ENCODE measurements around the gene PNMA5. TPM values are rescaled to one million over a fixed set of nuclear protein-coding genes. Genes with fewer than 3 reads are reported as not detected.
A peak's percentile ranks its signal among the peaks of the same experiment; 100 is the strongest.
"Not testable (repeated sequence)": the region's sequence is repeated elsewhere in the genome, so short reads cannot be mapped to it uniquely, and the experiment has no call there.

PNMA5 gene
- under 1 TPM in 3 of 5 donors, not detected in 2; 0.06 to 0.13 (median 0.11) TPM for polyA plus RNA-seq (ENCODE audit: insufficient read depth in 1 of 5, insufficient read length in 5 of 5, low replicate concordance in 1 of 5)
- long read RNA-seq, donor 1, result 0 reads
- long read RNA-seq, donor 2, partial matches to known transcripts, result 6 of 6 reads
- long read RNA-seq, donor 2, other reads (novel, unspliced or antisense), result 0 of 6 reads
- long read RNA-seq, donor 3, result 0 reads
- long read RNA-seq, donor 4, result 0 reads
- long read RNA-seq, donor 5, result 0 reads
- long read RNA-seq, donor 6, result 0 reads
- long read RNA-seq, donor 7, partial matches to known transcripts, result 11 of 11 reads
- long read RNA-seq, donor 7, other reads (novel, unspliced or antisense), result 0 of 11 reads
- long read RNA-seq, donor 8, result 0 reads

GRCh38 chrX:152993933-152994332 is at the start of gene PNMA5:
PNMA5 (minus strand) TSS chrX:152994116; CDS start chrX:152991598, 2,518 bp downstream.
- DNase-seq, result no peak

GRCh38 chrX:153032397-153033118 is 38.6 kb upstream of the PNMA5 start:
- peak; percentile 38 to 40 for DNase-seq

- no peak for DNase-seq
These were observed 36.9 kb upstream of the PNMA5 start for GRCh38 chrX:153030801-153031200.

GRCh38 chrX:153029875-153030274 is 36.0 kb upstream of the PNMA5 start:
- DNase-seq, result no peak

- DNase-seq, result no peak
These were observed 35.2 kb upstream of the PNMA5 start for GRCh38 chrX:153029162-153029561.

GRCh38 chrX:153028487-153028886 is 34.6 kb upstream of the PNMA5 start:
- DNase-seq, result not testable (repeated sequence)

GRCh38 chrX:153026501-153026900 is 32.6 kb upstream of the PNMA5 start:
- DNase-seq, result not testable (repeated sequence)

GRCh38 chrX:153019166-153019565 is 25.2 kb upstream of the PNMA5 start:
- DNase-seq, result no peak

GRCh38 chrX:153017174-153017573 is 23.3 kb upstream of the PNMA5 start:
- not testable (repeated sequence) for DNase-seq

GRCh38 chrX:153004780-153005179 is 10.9 kb upstream of the PNMA5 start:
- no peak for DNase-seq

GRCh38 chrX:153003981-153004380 is 10.1 kb upstream of the PNMA5 start:
- no peak for DNase-seq

- not testable (repeated sequence) for DNase-seq
These were observed 8.3 kb upstream of the PNMA5 start for GRCh38 chrX:153002182-153002581.

- no peak for DNase-seq
These were observed 3.4 kb upstream of the PNMA5 start for GRCh38 chrX:152997337-152997736.

- no peak for DNase-seq
These were observed 1.8 kb downstream of the PNMA5 start for GRCh38 chrX:152992115-152992514.

GRCh38 chrX:152991123-152991522 is 2.8 kb downstream of the PNMA5 start:
- no peak for DNase-seq

- DNase-seq, result no peak
These were observed 4.6 kb downstream of the PNMA5 start for GRCh38 chrX:152989292-152989658.

GRCh38 chrX:152988536-152989291 is 5.2 kb downstream of the PNMA5 start:
- DNase-seq, result no peak

GRCh38 chrX:152987801-152988200 is 6.1 kb downstream of the PNMA5 start:
- DNase-seq, result no peak

- not testable (repeated sequence) for DNase-seq
These were observed 6.8 kb downstream of the PNMA5 start for GRCh38 chrX:152987156-152987555.

GRCh38 chrX:152985383-152985782 is 8.5 kb downstream of the PNMA5 start:
- not testable (repeated sequence) for DNase-seq

GRCh38 chrX:152968193-152968592 is 25.7 kb downstream of the PNMA5 start:
- DNase-seq, result no peak

GRCh38 chrX:152960115-152960514 is 33.8 kb downstream of the PNMA5 start:
- DNase-seq, result no peak

Measured in right lung (tissue), 10 donors.